IMR-90 (cell line): ENCODE results near the gene EXT2. TPM values are rescaled to one million over a fixed set of nuclear protein-coding genes. Genes with fewer than 3 reads are reported as not detected.

Experiments
- ATAC-seq: fragments of 200-7000 bp; cut with Tn5 transposase; 2 replicates; pipeline ENCODE4 v1.9.1; 2020; ENCODE audit warnings: low read depth, mild to moderate bottlenecking, moderate library complexity
- BruUV-seq: library from RNA; stranded (reverse); fragments of 400-500 nt; replicated peaks from 2 replicates; lab custom pipeline; 2021; lab: Mats Ljungman, UMichigan
- CTCF ChIA-PET: fragments of 300-600 bp; formaldehyde crosslinking; extraction: SDS; loops from one replicate; lab custom pipeline; 2021; ENCODE audit warnings: antibody characterized with exemption; lab: Yijun Ruan, JAX
- POLR2A ChIA-PET: fragments of 300-600 bp; sonication (Branson Sonifier 250); formaldehyde crosslinking; loops from one replicate; lab custom pipeline; 2022; ENCODE audit warnings: antibody characterized with exemption; ENCODE audit not compliant: unreplicated experiment; lab: Charles Lee
- DNase-seq: peaks from one replicate; pipeline ENCODE4 v3.0.0; 2013
- H2AFZ ChIP-seq: replicated peaks from 2 replicates; pipeline ENCODE3; 2013; ENCODE audit warnings: low read length, mild to moderate bottlenecking; ENCODE audit not compliant: poor library complexity
- H2AK5ac ChIP-seq: 2 replicates; pipeline ENCODE4 v1.6.1; 2013; ENCODE audit warnings: low read depth, low read length, inconsistent platforms
- H2AK9ac ChIP-seq: replicated peaks from 2 replicates; pipeline ENCODE3; 2013; ENCODE audit warnings: mild to moderate bottlenecking, low read depth, low read length, moderate library complexity; ENCODE audit not compliant: poor library complexity
- H2BK120ac ChIP-seq: 2 replicates; pipeline ENCODE4 v1.6.1; 2013; ENCODE audit warnings: low read depth, low read length, inconsistent platforms
- H2BK15ac ChIP-seq: 3 replicates; pipeline ENCODE4 v1.6.1; 2013; ENCODE audit warnings: low read depth, low read length, inconsistent platforms
- H2BK20ac ChIP-seq: 2 replicates; pipeline ENCODE4 v1.6.1; 2013; ENCODE audit warnings: low read depth, mild to moderate bottlenecking, inconsistent platforms, low read length, moderate library complexity
- H2BK5ac ChIP-seq: 2 replicates; pipeline ENCODE4 v1.6.1; 2013; ENCODE audit warnings: mild to moderate bottlenecking, low read depth, low read length, inconsistent platforms; ENCODE audit not compliant: poor library complexity, severe bottlenecking
- H3K14ac ChIP-seq: replicated peaks from 2 replicates; pipeline ENCODE4 v1.6.1; 2013; ENCODE audit warnings: low read depth, low read length, inconsistent platforms
- H3K18ac ChIP-seq: 2 replicates; pipeline ENCODE4 v1.6.1; 2013; ENCODE audit warnings: low read depth, low read length, control low read depth
- H3K23ac ChIP-seq: 2 replicates; pipeline ENCODE4 v1.6.1; 2013; ENCODE audit warnings: low read depth, low read length, inconsistent platforms
- H3K27ac ChIP-seq: 2 replicates; pipeline ENCODE4 v1.5.1; 2013; ENCODE audit warnings: mild to moderate bottlenecking, control low read depth, low read length; ENCODE audit not compliant: insufficient read depth
- H3K27me3 ChIP-seq: 2 replicates; pipeline ENCODE4 v1.6.1; 2013; ENCODE audit warnings: low read length; ENCODE audit not compliant: control insufficient read depth, insufficient read depth
- H3K36me3 ChIP-seq: 2 replicates; pipeline ENCODE4 v1.6.1; 2013; ENCODE audit warnings: low read length, mixed read lengths; ENCODE audit not compliant: control insufficient read depth, insufficient read depth
- H3K4ac ChIP-seq: 2 replicates; pipeline ENCODE4 v1.6.1; 2013; ENCODE audit warnings: low read depth, low read length, inconsistent platforms
- H3K4me1 ChIP-seq: 2 replicates; pipeline ENCODE4 v1.6.1; 2013; ENCODE audit warnings: low read length, mixed read lengths; ENCODE audit not compliant: control insufficient read depth, insufficient read depth
- H3K4me2 ChIP-seq: 2 replicates; pipeline ENCODE4 v1.6.1; 2013; ENCODE audit warnings: low read depth, mild to moderate bottlenecking, control low read depth, low read length, moderate library complexity
- H3K4me3 ChIP-seq: 2 replicates; pipeline ENCODE4 v1.5.1; 2013; ENCODE audit warnings: low read depth, mild to moderate bottlenecking, control low read depth, low read length, moderate library complexity; ENCODE audit not compliant: insufficient read depth
- H3K56ac ChIP-seq: 2 replicates; pipeline ENCODE4 v1.6.1; 2013; ENCODE audit warnings: low read length, inconsistent platforms; ENCODE audit not compliant: insufficient read depth; ENCODE audit errors: extremely low read depth
- H3K79me1 ChIP-seq, 2 experiments: 2 replicates each; pipeline ENCODE4 v1.6.1; 2013; ENCODE audit warnings: low read length in 2 of 2, inconsistent platforms in 1 of 2, low read depth in 1 of 2
- H3K9ac ChIP-seq: 2 replicates; pipeline ENCODE4 v1.6.1; 2013; ENCODE audit warnings: low read depth, low read length, control low read depth
- H3K9me1 ChIP-seq: 2 replicates; pipeline ENCODE4 v1.6.1; 2013; ENCODE audit warnings: low read length, inconsistent platforms; ENCODE audit not compliant: insufficient read depth
- H3K9me3 ChIP-seq: 2 replicates; pipeline ENCODE4 v1.6.1; 2013; ENCODE audit warnings: low read length; ENCODE audit not compliant: control insufficient read depth, insufficient read depth
- H4K20me1 ChIP-seq: 2 replicates; pipeline ENCODE4 v1.6.1; 2013; ENCODE audit warnings: low read length, inconsistent platforms; ENCODE audit not compliant: insufficient read depth
- H4K5ac ChIP-seq: 2 replicates; pipeline ENCODE4 v1.6.1; 2013; ENCODE audit warnings: mild to moderate bottlenecking, low read depth, low read length, control low read depth
- H4K8ac ChIP-seq, 2 experiments: 2 replicates each; pipeline ENCODE4 v1.6.1; 2013; ENCODE audit warnings: low read depth in 2 of 2, low read length in 2 of 2, control low read depth in 1 of 2, inconsistent platforms in 1 of 2
- H4K91ac ChIP-seq: 2 replicates; pipeline ENCODE4 v1.6.1; 2013; ENCODE audit warnings: low read depth, low read length, inconsistent platforms; ENCODE audit not compliant: insufficient read depth
- BHLHE40 ChIP-seq: fragments of 150-350 bp; IDR thresholded peaks from 2 replicates; pipeline ENCODE4 v1.6.1; 2016; ENCODE audit warnings: mild to moderate bottlenecking, low read depth, low read length
- MAZ ChIP-seq: IDR thresholded peaks from 2 replicates; pipeline ENCODE4 v1.6.1; 2012; ENCODE audit warnings: low read depth, mild to moderate bottlenecking, low read length, improper control_type of control experiment, moderate library complexity, borderline replicate concordance
- MXI1 ChIP-seq: IDR thresholded peaks from 2 replicates; pipeline ENCODE4 v1.6.1; 2012; ENCODE audit warnings: low read depth, mild to moderate bottlenecking, low read length, moderate library complexity, borderline replicate concordance
- dilution Hi-C: fragments of 300-500 bp; cut with HindIII; formaldehyde crosslinking; loops from one replicate; pipeline ENCODE4 v1.14.3; 2018; ENCODE audit warnings: low sequenced_read_pairs; ENCODE audit not compliant: unreplicated experiment
- in situ Hi-C: fragments of 300-500 bp; cut with MboI; formaldehyde crosslinking; loops from 3 replicates; pipeline ENCODE4 v1.14.3; 2019; ENCODE audit warnings: low sequenced_read_pairs, inconsistent platforms, mixed read lengths
- intact Hi-C: fragments of 100-400 bp; cut with micrococcal nuclease; formaldehyde crosslinking; loops from 2 replicates; pipeline ENCODE4 v1.10.0; 2022
- polyA plus RNA-seq, 3 experiments: library from polyadenylated mRNA; depleted of rRNA; stranded (reverse); fragments of >200 nt; gene quantifications; 2 replicates each; pipeline ENCODE4 v1.2.3, GENCODE V29; 2012; ENCODE audit warnings: low replicate concordance in 1 of 3
- total RNA-seq: library from RNA; depleted of rRNA; stranded (reverse); fragments of >200 nt; gene quantifications from 2 replicates; pipeline ENCODE4 v1.2.3, GENCODE V29; 2012

Gene EXT2
- total and polyA plus RNA-seq, 2 of the 4 experiments (the other 2 are of a cell fraction) = 75.0 to 85.3 TPM

DNA sequence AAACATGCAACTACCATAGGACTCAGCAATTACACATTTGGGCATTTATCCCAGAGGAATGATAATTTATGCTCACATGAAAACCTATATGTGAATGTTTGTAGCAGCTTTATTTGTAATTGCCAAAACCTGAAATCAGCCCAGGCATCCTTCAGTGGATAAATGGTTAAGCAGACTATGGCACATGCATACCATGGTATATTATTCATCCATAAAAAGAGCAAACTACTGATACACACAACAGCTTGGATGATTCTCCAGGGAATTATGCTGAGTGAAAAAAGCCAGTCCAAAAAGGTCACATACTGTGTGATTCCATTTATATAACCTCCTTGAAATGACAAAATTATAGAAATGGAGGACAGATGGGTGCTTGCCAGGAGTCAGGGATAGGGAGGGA lies 127.8 kb downstream of the EXT2 start:
- ChIA-PET POLR2A (interaction anchor here (0.6 kb wide), 1 partner anchor 11 kb away, joined by 5 read pairs; no protein-coding TSS in a partner anchor), CTCF (interaction anchor here (0.6 kb wide), 1 partner anchor 664 kb away, joined by 3 read pairs; no protein-coding TSS in a partner anchor)
- no peak overlapping the region for H3K4me3 ChIP-seq
- no TSS peak for BruUV-seq
- intact Hi-C loops (no loop called here), dilution Hi-C loops (no loop called here), in situ Hi-C loops (no loop called here)
- H2BK20ac ChIP-seq = no peak overlapping the region
- no peak overlapping the region for H2BK120ac ChIP-seq
- H4K5ac ChIP-seq = no peak overlapping the region
- no peak overlapping the region for H2BK5ac ChIP-seq
- no peak overlapping the region for H2BK15ac ChIP-seq
- no peak overlapping the region for H2AFZ ChIP-seq
- H3K4me2 ChIP-seq = no peak overlapping the region
- no peak overlapping the region for H2AK9ac ChIP-seq
- no peaks in the 10 kb centered on the region for H3K36me3 ChIP-seq
- H3K27me3 ChIP-seq = no peaks in the 10 kb centered on the region
- no peak overlapping the region for H3K27ac ChIP-seq
- H3K79me1 ChIP-seq = no peaks in the 10 kb centered on the region
- ATAC-seq = peak; percentile 87
- H3K9me3 ChIP-seq = no peaks in the 10 kb centered on the region
- no peaks in the 10 kb centered on the region for H3K9me1 ChIP-seq
- peak; percentile 67 for DNase-seq
- no peak overlapping the region for H3K56ac ChIP-seq
- no peak overlapping the region for H4K8ac ChIP-seq
- peaks cover 6% of the 10 kb centered on the region for H3K4me1 ChIP-seq
- no peak overlapping the region for H3K9ac ChIP-seq
- no peak overlapping the region for H3K23ac ChIP-seq
- no peak overlapping the region for H3K4ac ChIP-seq
- H4K91ac ChIP-seq = no peak overlapping the region
- no peaks in the 10 kb centered on the region for H4K20me1 ChIP-seq
- TF ChIP-seq MAZ = no peak
- TF ChIP-seq MXI1 = no peak
- TF ChIP-seq BHLHE40 = peak; percentile 12; the same call in 1 of the 2 replicates
- H2AK5ac ChIP-seq = no peak overlapping the region
- no peak overlapping the region for H3K14ac ChIP-seq
- no peak overlapping the region for H3K18ac ChIP-seq
